Stimulated activated CD8-positive, alpha-beta memory T cell treated with anti-CD3 and anti-CD28 coated beads, Interleukin-4, amount 100 ng/mL, for 4 hours (primary cell): ENCODE measurements around the gene RER1.
A peak's percentile ranks its signal among the peaks of the same experiment; 100 is the strongest.

Experiments used
- DNase-seq, 2 donors: peaks; one replicate each; pipeline ENCODE4 v3.0.0-alpha.2; 2020; ENCODE audit warnings: low read depth in 2 of 2, low spot score in 1 of 2

The RER1 gene, protein sequence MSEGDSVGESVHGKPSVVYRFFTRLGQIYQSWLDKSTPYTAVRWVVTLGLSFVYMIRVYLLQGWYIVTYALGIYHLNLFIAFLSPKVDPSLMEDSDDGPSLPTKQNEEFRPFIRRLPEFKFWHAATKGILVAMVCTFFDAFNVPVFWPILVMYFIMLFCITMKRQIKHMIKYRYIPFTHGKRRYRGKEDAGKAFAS

GRCh38 chr1:2391041-2391930, at the start of gene RER1, which contains the start of gene MORN1:
RER1 (plus strand) TSS chr1:2391841; CDS start chr1:2395791, 3,950 bp downstream.
MORN1 (minus strand) TSS chr1:2391554; CDS start chr1:2391533, 21 bp downstream.
- DNase-seq, result peak; percentile 95 to 98

DNA sequence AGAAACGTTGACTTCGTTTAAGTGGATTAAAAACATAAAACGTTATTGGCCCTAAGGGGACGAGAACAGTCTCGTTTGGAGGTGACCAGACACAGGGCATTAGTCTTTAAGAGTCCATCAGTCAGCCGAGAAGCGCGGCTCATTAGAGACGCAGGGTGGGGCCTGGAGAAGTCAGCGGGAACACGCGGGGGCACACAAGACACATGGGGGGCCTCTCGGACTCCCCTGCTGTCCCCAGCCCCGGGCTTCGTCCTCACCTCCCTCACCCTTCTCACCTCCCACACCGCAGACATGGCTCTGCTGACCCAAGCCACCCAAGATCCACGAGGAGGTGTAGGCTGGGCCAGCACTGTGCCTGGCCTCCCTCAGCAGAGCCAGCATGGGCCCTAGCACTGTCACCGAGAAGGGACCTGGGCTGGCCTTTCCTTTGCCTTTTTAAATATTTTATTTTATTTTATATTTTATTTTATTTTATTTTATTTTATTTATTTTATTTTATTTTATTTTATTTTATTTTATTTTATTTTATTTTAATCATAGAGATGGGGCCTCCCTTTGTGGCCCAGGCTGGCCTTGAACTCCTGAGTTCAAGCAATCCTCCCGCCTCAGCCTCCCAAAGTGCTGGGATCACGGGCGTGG, 49.1 kb upstream of the RER1 start:
- DNase-seq, result no peak

DNA sequence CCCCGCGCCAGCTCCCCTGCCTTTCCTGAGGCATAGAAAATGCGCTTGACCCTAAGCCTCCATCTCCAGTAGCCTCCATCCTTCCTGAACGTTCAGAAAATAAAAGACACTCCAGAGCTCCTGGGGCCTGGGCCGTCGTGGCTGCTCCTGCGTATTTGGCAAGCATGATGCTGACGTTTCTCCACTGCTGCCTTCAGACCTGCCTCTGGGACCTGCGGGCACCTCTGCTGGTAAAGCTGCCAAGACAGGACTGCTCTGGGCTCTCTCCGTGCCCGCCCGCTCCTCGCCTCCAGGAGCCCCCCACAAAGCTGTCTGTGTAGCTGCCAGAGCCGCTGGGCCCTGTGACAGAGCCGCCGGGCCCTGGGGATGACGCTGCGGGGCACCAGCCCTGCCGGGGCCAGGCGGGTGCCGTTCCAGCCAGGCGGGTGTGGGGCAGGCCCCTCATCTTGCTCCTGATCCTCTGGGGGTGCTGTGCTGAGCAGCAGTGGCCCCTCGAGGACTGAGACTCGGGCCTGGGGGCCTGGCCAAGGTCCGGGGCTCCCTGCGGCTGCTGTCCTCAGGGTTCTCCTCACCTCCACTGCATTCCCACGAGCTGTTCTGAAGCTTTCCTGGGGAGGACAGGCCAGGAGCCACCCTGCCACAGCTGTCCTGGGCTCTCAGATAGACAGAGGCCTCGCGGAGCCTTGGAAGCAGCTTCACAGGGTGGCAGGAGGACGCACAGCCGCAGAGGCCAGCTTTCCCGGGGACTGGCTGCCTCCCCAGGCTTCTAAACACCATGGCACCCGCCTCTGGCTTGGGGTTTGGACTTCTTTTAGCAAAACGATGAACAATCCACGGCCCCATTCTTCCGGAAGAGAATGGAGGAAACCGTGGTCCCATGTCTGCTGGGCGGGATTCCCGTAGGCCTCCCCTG, 48.4 kb upstream of the RER1 start:
- no peak for DNase-seq

DNA sequence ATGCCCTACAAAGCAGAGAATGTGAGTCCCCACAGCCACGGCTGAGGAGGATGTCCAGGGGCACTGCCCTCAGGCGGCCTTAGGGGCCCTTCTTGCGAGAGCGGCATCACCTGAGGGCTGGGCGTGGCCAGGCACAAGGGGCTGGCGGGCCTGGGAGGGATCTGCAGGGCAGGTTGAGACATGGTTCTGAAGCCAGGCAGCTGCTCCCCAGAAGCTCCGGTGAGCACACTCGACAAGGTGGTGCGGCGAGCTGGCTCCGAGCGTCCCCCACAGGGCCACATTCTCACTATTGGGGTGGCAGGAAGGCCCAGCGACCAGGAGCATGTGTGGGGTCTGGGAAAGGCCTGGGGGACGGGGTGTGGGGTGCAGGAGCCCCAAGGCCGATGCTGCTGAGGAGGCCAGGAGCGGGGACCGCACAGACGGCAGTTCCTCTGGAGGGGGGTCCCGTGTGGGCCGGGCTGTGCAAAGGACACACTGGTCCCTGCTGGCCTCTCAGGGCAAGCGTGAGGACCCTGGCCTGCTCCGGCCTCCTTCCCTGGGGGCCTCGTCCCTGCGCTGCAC, 47.4 kb upstream of the RER1 start:
- no peak for DNase-seq

DNA sequence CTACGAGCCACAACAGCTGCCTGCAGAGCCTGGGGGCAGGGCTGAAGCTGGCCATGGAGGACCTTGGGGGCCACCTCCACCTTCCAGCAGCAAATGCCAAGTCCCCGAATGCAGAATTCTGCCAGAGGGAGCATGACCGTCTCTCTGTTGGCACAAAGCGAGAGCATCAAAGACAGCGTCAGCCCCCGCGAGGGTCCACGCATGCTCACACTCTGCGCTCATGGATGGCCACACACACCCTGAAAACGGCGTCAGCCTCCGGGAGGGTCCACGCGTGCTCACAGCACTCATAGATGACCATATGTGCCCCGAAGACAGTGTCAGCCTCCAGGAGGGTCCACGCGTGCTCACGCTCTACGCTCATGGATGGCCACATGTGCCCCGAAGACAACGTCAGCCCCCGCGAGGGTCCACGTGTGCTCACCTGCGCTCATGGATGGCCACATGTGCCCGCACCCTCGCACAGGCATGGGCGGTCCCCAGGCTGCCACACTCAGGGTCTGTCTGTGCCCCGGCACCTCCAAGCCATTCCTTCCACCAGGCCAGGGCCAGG, 46.8 kb upstream of the RER1 start:
- no peak for DNase-seq

GRCh38 chr1:2345297-2346075, 46.2 kb upstream of the RER1 start:
- no peak for DNase-seq

DNA sequence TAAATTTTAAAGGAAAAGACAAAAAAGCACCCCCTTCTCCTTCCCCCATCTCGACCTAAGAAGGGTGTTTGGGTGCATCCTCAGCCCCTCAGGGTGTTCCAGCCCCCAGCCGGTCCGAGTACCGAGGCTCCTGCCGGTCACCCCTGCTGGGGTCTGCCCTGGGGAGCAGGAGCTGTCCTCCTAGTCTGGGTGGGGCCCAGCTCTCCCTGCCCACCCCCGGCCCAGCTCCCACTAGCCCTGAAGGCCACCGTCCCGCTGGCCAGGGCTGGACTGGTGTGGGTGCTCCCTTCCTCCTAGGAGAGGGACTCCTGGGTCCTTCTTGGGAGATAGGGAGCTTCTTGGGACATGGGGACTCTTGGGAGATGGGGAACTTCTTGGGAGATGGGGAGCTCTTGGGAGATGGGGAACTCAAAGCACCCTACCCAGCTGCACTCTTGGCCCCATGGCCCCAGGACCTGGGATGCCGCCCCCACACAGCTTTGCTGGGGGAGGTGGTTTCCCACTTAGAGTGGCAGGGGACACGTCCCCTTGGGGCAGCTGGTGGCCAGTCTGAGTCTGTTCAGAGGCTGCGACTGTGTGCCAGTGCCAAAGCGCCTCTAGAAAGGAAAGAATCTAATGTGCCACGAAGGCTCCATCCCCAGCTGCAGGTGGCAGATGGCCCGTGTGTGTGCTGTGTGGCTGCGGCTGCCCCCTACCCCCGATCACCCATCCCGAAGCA, 44.8 kb upstream of the RER1 start:
- DNase-seq, result no peak

- DNase-seq, result no peak
Measured at GRCh38 chr1:2347409-2347785, 44.2 kb upstream of the RER1 start.

GRCh38 chr1:2347896-2348295, 43.7 kb upstream of the RER1 start:
- no peak for DNase-seq

- DNase-seq, result no peak
Measured at GRCh38 chr1:2348346-2349325, 43.0 kb upstream of the RER1 start.

DNA sequence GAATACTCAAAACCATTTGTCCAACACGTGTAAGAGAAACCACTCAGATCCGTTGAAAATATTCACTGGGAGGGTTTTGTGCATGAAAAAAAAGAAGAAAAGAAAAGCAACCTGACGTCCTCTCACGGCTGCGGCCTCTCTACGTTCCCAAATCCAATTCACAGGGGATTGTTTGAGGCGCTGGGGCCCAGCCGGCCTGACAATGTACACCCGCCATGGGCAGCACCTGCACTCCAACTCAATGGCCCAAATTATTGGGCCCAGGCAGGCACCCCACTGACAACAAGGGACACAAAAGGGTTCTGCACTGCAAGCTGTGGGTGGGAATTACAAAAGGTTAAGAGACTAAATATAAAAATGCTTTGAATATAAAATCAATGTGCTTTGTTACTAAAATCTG, 41.8 kb upstream of the RER1 start:
- DNase-seq, result no peak

DNA sequence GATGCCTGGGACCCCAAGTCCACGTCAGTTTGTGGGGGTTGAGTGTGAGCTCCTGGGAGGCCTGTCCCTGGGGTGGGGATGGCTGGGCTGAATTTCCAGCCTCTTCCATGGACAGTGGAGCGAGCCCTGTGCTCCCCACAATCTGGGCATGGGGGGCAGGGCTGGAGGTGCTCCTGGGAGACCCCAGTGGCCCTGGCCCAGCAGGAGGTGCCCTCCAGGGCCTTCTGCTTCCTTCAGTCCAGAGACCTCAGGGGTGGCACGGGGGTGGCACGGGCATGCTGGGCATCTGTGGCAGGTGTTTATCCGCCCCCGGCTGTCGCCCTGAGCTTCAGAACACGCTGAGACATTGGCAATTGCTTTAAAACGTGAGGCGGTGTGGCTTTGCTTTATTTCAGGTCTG, 41.1 kb upstream of the RER1 start:
- DNase-seq, result no peak

DNA sequence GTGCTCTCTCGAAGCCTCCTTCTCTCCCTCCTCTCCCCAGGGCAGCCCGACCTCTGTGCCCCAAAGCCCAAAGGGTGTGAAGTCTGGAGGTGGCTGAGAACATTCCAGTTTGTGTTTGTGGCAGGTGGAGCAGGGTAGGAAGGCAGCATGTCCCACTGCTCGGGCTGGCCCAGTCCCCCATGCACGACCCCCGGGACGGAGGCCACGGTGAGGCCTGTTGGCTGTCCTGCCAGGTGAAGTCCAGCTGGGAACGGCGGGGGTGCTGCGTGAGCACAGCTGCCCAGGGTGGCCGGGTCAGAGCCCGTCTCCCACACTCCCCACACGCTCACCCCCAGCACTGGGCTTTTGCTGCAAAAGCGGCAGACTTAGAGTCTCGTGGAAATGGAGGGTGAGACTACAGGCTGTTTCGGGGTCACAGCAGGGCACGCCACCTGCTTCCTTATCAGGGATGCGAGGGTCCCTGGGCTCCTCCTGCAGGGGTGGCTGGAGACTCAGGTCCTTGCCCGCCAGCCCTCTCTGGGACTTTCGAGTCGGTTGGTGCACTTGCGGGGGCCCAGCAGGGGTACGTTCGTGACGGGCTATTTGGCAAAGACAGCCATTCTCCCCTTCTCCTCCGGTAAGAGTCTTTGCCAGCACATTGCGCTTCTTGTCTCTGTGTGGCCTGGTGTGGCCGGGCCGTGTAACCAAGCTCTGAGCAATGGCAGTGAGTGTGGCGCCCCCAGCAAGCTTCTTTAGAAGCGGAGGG, 40.6 kb upstream of the RER1 start:
- DNase-seq, result no peak

DNA sequence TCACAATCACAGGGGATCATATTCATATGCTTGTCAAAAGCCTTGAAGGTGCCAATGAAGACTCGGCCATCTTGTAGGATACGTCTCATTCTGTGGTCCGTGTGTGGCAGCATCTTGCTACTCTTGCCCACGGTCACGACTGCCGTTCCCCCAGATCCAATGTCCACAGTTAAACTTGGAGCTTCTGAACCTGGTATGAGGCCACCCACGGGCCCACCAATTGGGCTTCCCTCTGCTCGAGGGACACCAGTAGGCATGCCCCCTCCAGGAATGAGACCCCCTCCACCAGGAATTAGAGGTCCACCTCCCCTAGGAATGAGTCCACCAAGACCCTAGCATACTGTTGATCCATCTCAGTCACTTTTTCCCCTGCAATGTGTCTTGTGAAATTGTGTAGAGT, 39.9 kb upstream of the RER1 start:
- no peak for DNase-seq

- no peak for DNase-seq
Measured at GRCh38 chr1:2352341-2352896, 39.2 kb upstream of the RER1 start.

DNA sequence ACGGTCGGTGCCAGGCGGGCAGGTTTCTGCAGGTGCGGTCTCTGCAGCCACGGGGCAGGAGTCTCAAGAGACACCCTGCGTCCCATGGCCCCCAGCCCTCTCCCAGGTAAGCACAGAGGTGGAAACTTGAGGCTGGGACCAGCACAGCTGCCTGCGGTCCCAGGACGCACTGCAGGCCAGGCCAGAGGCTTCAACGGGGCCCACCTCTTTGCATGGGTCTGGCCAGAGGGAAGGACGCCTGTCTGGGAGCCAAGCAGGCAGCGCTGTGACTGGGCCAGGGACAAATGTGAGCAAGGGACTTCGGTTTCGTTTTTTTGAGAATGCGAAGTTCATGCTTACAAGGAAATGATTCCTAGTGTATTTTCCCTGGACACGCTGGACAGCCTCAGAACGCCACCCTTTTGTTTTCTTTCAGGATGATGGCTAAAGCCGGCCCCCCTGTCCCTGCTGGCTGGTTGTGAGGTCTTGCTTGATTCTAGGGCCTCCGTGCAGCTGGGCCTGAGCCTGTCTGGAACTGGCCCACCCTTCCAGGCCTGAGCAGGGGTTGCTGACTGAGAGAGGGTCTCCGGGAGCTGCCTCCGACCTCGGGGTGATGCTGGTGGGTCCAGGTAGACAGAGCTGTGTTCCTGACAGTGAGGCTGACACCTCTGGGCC, 38.6 kb upstream of the RER1 start:
- no peak for DNase-seq
